GM10847 (cell line): ENCODE data around the gene FTSJ3.

Experiments used
- POLR2A ChIP-seq: IDR thresholded peaks from 2 replicates; pipeline ENCODE4 v1.6.1; 2011; ENCODE audit not compliant: insufficient read length; ENCODE audit errors: extremely low read depth

The FTSJ3 gene

DNA sequence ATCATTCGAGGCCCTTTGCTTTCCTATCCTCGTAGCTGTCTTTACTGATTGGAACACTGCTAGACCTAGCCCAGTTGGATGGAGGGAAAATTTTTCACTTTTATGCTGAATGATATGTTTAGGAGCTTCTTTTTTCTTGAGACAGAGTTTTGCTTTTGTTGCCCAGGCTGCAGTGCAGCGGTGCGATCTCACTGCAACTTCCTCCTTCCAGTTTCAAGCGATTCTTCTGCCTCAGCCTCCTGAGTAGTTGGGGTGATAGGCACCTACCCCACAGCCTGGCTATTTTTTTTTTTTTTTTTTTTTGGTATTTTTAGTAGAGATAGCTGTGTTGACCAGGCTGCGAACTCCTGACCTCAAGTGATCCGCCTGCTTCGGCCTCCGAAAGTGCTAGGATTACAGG lies 17.5 kb downstream of the FTSJ3 start:
- TF ChIP-seq POLR2A = no peak

DNA sequence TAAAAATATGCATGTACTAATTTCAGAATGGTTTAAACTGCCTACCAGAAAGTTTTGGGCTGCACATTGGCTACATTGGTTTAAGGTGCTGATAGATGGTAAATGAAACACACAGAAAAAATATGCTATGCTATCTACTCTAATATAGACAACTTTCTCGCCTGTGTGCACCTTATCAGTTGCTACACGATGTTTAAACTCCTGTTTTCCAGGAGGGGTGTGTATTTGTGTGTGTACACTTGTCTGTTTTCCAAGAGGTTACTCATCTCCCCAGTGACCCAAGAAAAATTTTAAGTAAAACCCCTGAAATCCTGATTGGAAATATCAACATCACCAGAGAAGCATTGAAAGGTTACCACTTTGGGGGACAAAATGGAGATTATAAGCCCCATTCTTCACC lies 21.9 kb downstream of the FTSJ3 start:
- TF ChIP-seq POLR2A = no peak

DNA sequence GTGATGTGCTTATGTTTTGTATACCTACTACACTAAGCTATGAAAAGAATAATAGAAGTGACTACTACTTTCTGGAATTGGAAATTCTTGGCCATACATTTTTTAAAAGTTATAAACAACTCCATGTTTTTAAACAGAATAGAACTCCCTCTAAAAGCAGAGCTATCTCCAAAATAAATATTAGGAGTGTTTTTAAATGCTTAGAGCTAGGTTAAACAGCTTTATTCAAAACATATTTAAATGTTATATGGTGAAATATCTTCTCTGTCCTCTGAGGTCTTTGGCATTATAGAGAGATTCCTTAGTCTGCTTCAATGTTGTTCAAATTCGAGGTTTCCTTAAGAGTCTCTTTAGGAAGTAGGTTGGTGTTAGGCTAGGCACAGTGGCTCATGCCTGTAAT lies 23.1 kb downstream of the FTSJ3 start:
- no peak for TF ChIP-seq POLR2A

DNA sequence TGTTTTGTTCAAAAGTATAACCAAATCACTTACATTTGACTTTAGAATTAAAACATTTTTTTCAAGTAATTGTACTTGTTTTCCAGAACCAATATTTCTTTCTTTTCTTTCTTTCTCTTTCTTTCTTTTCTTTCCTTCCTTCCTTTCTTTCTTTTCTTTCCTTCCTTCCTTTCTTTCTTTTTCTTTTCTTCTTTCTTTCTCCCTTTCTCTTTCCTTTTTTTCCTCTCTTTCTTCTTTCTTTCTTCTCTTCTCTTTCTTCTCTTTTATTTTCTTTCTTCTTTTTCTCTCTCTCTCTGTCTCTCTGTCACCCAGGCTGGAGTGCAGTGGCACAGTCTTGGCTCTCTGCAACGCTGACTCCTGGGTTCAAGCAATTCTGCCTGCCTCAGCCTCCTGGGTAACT lies 26.7 kb downstream of the FTSJ3 start:
- TF ChIP-seq POLR2A = no peak

DNA sequence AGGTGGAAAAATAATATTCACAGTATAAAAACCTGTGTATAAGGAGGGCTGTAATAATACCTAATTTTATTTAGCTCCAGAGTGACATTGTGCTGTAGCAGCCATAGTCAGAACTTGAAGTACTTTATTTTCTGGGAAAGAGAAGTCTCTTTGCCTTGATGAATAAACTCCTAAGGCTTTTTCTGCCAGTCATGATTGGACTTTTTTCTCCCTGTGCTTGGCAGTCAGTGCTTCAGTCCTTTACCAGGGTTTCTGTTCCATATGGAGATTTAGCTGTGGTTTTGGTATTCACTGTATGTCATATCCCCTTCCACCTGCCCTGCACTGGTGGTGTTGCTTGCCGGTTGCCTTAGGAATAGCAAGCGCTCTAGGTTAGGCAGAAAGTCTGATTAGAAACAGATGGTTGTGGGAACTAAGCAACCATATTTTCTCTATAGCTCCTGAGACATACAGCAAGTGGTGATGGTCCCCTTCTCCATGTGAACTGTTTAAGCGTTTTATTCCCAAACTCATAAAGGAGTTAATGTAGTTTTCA lies 28.8 kb downstream of the FTSJ3 start:
- no peak for TF ChIP-seq POLR2A

DNA sequence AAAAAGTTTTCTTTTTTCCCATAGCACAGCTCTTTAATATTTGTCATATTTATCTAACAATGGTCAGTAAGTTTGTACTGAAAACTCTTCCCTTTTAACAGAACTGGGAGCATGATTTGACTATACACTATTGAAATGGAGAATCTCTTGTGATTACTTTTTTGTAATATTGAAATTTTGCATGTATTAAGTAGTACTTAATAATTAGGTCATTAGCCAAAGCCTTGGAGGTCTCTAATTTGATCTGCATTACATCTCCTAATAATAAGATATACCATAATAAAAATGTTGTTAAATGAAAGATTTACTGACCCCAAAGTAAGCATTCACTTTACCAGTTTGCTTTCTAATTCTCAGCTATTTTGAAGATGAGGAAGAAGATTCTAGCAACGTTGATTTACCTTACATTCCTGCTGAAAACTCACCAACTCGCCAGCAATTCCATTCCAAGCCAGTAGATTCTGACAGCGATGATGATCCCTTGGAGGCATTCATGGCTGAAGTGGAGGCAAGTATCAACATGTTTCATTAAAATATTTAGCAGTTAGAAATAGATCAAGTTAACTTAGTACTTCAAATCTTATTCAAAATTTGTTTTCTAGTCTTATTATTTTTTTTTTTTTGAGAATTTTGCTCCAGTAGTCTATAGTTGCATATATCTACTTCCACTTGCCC lies 35.3 kb downstream of the FTSJ3 start:
- TF ChIP-seq POLR2A = no peak

DNA sequence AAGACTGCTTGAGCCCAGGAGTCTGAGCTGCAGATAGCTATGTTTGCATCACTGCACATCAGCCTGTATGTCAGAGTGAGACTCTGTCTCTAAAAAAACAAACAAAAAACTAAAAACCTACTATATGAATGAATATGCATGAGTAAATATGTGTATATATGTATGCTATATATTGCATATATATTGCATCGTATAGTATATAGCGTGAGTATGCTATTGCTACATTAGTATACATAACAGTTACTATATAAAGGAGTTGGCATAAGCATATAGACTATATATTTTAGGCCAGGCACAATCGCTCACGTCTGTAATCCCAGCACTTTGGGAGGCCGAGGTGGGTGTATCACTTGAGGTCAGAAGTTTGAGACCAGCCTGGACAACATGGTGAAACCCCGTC lies 37.4 kb downstream of the FTSJ3 start:
- TF ChIP-seq POLR2A = no peak

DNA sequence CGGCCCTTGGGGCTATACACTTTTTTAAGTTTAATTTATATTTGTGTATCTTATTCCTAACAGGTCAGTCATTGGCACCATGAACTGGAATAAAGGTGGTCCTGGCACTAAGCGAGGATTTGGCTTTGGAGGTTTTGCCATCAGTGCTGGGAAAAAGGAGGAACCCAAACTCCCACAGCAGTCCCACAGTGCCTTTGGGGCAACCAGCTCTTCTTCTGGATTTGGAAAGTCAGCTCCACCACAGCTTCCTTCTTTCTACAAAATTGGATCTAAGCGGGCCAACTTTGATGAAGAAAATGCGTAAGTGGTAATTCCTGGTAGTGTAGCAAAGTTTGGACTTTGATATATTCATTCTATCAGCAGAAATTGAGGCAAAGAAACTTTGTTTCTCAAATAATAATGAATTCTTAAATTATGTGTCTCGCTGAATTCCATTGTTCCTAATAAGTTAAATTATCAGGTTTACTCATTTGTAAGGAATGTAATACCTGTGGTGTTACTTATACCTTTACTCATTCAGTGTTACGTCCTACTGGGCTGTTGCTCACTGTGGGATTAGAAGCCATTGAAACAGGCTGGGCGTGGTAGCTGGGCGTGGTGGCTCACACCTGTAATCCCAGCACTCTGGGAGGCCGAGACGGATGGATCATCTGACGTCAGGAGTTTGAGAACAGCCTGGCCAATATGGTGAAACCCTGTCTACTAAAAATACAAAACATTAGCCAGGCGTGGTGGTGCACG lies 40.3 kb downstream of the FTSJ3 start:
- no peak for TF ChIP-seq POLR2A

DNA sequence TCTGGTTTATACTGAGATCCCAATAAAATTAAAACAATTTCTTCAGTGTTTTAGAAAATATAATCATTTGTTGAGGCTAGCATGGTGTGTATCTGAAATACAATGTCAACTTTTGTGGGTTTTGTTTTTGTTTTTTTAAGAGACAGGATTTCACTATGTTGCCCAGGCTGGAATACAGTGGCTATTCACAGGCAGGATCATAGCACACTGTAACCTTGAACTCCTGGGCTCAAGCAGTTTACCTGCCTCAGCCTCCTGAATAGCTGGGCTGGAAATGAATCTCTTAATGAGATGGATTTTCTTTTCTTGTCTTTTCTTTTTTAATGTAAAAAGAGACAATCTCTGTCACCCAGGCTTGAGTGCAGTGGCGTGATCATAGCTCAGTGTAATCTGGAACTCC lies 41.3 kb downstream of the FTSJ3 start:
- TF ChIP-seq POLR2A = no peak

DNA sequence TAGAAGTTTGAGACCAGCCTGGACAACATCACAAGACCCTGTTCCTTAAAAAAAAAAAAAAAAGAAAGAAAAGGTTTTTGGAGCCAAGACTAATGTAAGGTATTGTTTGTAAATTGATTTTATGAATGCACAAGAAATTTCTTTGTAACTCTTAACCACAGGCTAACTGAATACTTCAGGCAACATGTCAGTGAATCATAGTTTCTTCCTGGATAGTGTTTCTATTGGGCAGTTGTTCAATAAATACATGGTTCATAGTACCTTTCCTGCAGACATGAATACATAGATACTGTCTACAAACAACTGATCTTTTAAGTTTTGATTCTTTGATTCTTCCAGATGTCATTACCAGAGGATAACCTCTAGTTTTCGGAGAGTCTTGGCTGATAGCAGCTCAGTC lies 41.9 kb downstream of the FTSJ3 start:
- no peak for TF ChIP-seq POLR2A

DNA sequence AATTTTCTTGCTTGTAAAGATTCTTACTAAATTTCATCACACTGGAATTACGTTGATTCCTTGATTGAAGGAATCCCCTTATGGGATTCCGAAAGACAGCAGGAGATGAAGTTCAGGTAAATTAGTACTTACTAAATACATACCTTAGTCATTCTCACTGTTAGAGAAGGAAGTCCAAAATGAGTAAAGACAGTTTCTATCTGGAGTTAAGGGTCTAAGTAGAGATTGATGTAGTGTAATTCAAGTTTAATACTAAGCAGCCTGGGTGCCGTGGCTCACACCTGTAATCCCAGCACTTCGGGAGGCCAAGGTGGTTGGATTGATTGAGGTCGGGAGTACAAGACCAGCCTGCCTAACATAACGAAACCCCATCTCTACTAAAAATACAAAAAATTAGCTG lies 43.9 kb downstream of the FTSJ3 start:
- no peak for TF ChIP-seq POLR2A

DNA sequence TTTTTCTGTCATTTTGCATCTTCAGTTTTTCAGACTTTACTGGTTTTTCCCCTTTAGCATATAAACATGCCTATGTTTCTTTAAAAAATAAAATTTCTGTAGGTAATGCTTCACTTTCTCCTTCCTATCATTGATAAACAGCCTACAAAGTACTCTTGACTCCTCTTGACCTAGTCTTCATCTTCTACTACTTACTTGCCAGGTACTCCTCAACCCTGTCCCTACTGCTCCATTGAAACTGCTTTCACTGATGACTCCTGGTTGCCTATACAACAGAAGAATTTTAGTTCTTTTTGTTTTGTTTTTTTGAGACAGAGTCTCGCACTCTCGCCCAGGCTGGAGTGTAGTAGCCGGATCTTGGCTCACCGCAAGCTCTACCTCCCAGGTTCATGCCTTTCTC lies 46.5 kb downstream of the FTSJ3 start:
- no peak for TF ChIP-seq POLR2A

DNA sequence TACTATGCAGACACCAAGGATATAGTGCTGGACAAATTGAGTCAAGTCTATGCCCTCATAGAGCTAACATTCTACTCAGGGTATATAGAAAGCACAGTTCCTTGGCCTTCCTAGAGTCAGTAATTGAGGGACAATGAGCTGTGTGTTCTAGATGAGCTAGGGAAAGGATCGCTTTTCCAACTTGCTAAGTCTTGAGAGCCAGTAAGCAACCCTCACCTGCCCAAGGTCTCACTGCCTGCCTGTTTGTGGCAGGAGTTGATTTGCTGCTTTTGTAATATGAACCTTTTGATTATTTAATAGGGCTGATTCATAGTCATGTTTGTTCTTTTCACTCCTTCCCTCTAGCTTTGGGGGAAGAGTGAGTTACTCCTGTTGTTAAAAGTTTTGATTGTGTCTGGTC lies 47.0 kb downstream of the FTSJ3 start:
- TF ChIP-seq POLR2A = no peak

DNA sequence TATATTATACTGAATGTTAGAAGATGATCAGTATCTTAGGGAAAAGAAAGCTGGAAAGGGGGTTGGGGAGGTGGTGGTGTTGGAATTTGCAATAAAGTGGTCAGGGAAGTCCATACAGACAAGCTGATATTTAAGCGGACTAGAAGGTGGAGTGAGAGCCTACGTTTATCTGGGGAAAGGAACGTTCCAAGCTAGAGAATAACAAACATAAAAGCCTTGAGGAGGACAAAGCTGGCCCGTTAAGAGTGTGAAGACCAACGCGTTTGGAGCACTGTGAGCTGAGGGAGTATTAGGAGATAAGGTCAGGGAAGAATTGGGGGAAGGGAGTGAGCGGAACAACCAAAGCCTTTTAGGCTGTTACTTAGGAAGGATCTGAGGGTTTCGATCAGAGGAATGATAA lies 52.0 kb downstream of the FTSJ3 start:
- no peak for TF ChIP-seq POLR2A

DNA sequence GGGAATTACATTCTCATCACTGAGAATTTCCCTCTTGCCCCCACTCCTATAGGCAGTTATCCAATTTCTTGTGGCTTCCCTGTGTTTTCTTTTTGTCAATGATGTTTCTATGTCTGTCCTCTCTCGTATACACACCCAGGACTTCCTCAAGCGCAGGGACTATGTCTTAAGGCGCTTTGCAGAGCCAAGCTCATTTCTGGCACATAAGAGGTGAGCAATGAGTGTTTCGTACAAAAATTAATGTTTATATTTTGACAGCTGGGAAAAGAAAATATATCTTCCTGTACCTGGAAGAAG lies 52.5 kb downstream of the FTSJ3 start:
- no peak for TF ChIP-seq POLR2A

DNA sequence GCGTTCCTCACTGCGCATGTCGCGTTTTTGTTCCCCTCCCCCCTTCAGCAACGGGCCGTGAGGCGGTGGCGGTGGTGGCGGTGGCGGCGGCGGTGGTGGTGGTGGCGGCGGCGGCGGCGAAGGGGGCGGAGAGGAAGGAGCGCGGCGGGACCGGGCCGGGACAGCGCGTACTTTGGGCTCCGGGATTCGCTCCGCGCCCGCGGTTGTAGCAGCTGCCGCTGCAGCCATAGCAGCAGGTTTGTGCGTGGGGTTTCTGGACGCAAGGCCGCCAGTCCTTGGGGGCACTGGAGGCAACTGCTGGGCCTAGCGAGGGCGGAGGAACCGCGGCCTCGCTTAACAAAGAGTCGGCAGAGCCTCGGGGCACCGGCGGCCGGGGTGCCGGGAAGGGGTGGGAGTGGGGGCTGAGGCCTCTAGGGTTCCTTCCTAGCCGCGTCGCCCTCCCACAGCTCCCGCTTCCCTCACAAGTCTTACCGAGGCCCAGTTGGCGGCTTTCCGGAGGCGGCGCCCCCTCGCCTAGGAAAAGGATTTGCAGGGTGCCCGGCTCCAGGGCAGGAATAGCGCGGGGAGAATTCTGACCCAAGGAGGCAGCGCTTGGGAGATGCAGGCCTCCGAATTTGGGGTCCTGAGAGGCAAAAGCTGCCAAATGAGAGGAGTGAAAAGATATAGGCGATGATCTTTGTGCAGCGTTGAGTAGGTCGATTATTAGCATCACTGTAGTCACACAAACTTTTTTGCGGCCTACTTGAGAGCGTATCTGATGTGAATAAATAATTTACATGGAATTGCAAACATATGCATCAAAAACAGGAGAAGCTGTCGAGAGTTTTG lies 53.1 kb downstream of the FTSJ3 start, which contains the start of gene DDX42:
Gene DDX42, plus strand, starts transcription at position 30 of the 828 bp plus-strand sequence. CDS start 12,880 bp downstream, outside the sequence.
- TF ChIP-seq POLR2A = no peak
